Measurements from ENCODE around the gene GLIPR1L1. TPM values are rescaled to one million over a fixed set of nuclear protein-coding genes. Genes with fewer than 3 reads are reported as not detected.
"Not testable (repeated sequence)": the region's sequence is repeated elsewhere in the genome, so short reads cannot be mapped to it uniquely, and the experiment has no call there.

The GLIPR1L1 gene
- total RNA-seq (ENCODE audit: insufficient read depth, low replicate concordance): not detected

- peak; percentile 92 for DNase-seq (ENCODE audit: low spot score)
Observed at GRCh38 chr12:75334384-75335030, at the start of gene GLIPR1L1. Gene GLIPR1L1 (plus strand): TSS chr12:75334670. CDS start chr12:75334729, 59 bp downstream.

- DNase-seq (ENCODE audit: low spot score): peak; percentile 1
Observed at GRCh38 chr12:75288860-75289259, 45.6 kb upstream of the GLIPR1L1 start.

GRCh38 chr12:75289753-75290152 is 44.7 kb upstream of the GLIPR1L1 start:
- DNase-seq (ENCODE audit: low spot score): peak; percentile 24

GRCh38 chr12:75291014-75291413 is 43.5 kb upstream of the GLIPR1L1 start:
- DNase-seq (ENCODE audit: low spot score): no peak

- DNase-seq (ENCODE audit: low spot score): no peak
Observed at GRCh38 chr12:75294336-75294735, 40.1 kb upstream of the GLIPR1L1 start.

- DNase-seq (ENCODE audit: low spot score): no peak
Observed at GRCh38 chr12:75294797-75295196, 39.7 kb upstream of the GLIPR1L1 start.

- no peak for DNase-seq (ENCODE audit: low spot score)
Observed at GRCh38 chr12:75302225-75302624, 32.2 kb upstream of the GLIPR1L1 start.

- no peak for DNase-seq (ENCODE audit: low spot score)
Observed at GRCh38 chr12:75302781-75303180, 31.7 kb upstream of the GLIPR1L1 start.

GRCh38 chr12:75305412-75306332 is 28.8 kb upstream of the GLIPR1L1 start:
- DNase-seq (ENCODE audit: low spot score): no peak

GRCh38 chr12:75308279-75308678 is 26.2 kb upstream of the GLIPR1L1 start:
- no peak for DNase-seq (ENCODE audit: low spot score)

- no peak for DNase-seq (ENCODE audit: low spot score)
Observed at GRCh38 chr12:75311369-75311768, 23.1 kb upstream of the GLIPR1L1 start.

- no peak for DNase-seq (ENCODE audit: low spot score)
Observed at GRCh38 chr12:75315518-75315917, 19.0 kb upstream of the GLIPR1L1 start.

- DNase-seq (ENCODE audit: low spot score): no peak
Observed at GRCh38 chr12:75317784-75318183, 16.7 kb upstream of the GLIPR1L1 start.

GRCh38 chr12:75322464-75322863 is 12.0 kb upstream of the GLIPR1L1 start:
- DNase-seq (ENCODE audit: low spot score): peak; percentile 12

- DNase-seq (ENCODE audit: low spot score): no peak
Observed at GRCh38 chr12:75323663-75324062, 10.8 kb upstream of the GLIPR1L1 start.

- DNase-seq (ENCODE audit: low spot score): no peak
Observed at GRCh38 chr12:75327642-75328041, 6.8 kb upstream of the GLIPR1L1 start.

- DNase-seq (ENCODE audit: low spot score): peak; percentile 90
Observed at GRCh38 chr12:75329918-75330826, 4.3 kb upstream of the GLIPR1L1 start, which contains the start of gene CAPS2. Gene CAPS2 (minus strand): TSS chr12:75330324. CDS start chr12:75326498, 3,826 bp downstream.

- DNase-seq (ENCODE audit: low spot score): no peak
Observed at GRCh38 chr12:75337905-75338304, 3.4 kb downstream of the GLIPR1L1 start.

GRCh38 chr12:75341873-75342272 is 7.4 kb downstream of the GLIPR1L1 start:
- no peak for DNase-seq (ENCODE audit: low spot score)

- DNase-seq (ENCODE audit: low spot score): no peak
Observed at GRCh38 chr12:75345531-75345930, 11.1 kb downstream of the GLIPR1L1 start.

GRCh38 chr12:75346215-75346614 is 11.7 kb downstream of the GLIPR1L1 start:
- not testable (repeated sequence) for DNase-seq (ENCODE audit: low spot score)

GRCh38 chr12:75349946-75350345 is 15.5 kb downstream of the GLIPR1L1 start:
- DNase-seq (ENCODE audit: low spot score): no peak

Data from umbilical cord (tissue), 2 donors.